Omental fat pad (tissue), 4 donors: Measurements from ENCODE around the gene TSPAN10. TPM values are rescaled to one million over a fixed set of nuclear protein-coding genes. Genes with fewer than 3 reads are reported as not detected.

ENCODE experiments used
- ATAC-seq: fragments of 150-250 bp; one replicate; pipeline ENCODE4 v1.9.1; 2016; ENCODE audit warnings: mild to moderate bottlenecking, moderate library complexity; ENCODE audit not compliant: low FRiP score
- DNase-seq: peaks from one replicate; pipeline ENCODE4 v3.0.0-alpha.2; 2019; ENCODE audit warnings: low spot score
- CTCF ChIP-seq, 3 donors: fragments of 450-650 bp; IDR thresholded peaks; one replicate each; pipeline ENCODE4 v1.5.1; 2016 to 2017; ENCODE audit warnings: antibody characterized with exemption in 3 of 3, mild to moderate bottlenecking in 3 of 3, moderate library complexity in 2 of 3
- total RNA-seq, 4 donors: library from RNA; depleted of rRNA; stranded (reverse); fragments of >200 nt; gene quantifications; one replicate each; pipeline ENCODE4 v1.1.0, GENCODE V29; 2016

TSPAN10 gene
- total RNA-seq, 4 donors from 2014 or later: 0.47 to 1.0 (median 0.48) TPM; not detected in 1

- no peak for TF ChIP-seq CTCF (IDR thresholded peaks at IDR 0.05)
- ATAC-seq (no peak), DNase-seq (no peak)
Observed at GRCh38 chr17:81601525-81602120, 35.4 kb upstream of the TSPAN10 start.

- ATAC-seq: no peak
Observed at GRCh38 chr17:81603846-81604610, 33.0 kb upstream of the TSPAN10 start.

GRCh38 chr17:81607431-81607830 lies 29.6 kb upstream of the TSPAN10 start:
- ATAC-seq (no peak), DNase-seq (no peak)
- no peak for TF ChIP-seq CTCF (IDR thresholded peaks at IDR 0.05)

More at GRCh38 chr17:81603846-81604610, 33.0 kb upstream of the TSPAN10 start:
- no peak for DNase-seq
- TF ChIP-seq CTCF (IDR thresholded peaks at IDR 0.05): no peak

GRCh38 chr17:81608082-81608481 lies 28.9 kb upstream of the TSPAN10 start:
- no peak for TF ChIP-seq CTCF (IDR thresholded peaks at IDR 0.05)
- DNase-seq (no peak), ATAC-seq (no peak)

GRCh38 chr17:81608605-81609004 lies 28.4 kb upstream of the TSPAN10 start:
- ATAC-seq (no peak), DNase-seq (no peak)
- TF ChIP-seq CTCF (IDR thresholded peaks at IDR 0.05): no peak

- DNase-seq (no peak), ATAC-seq (peak; percentile 10)
- TF ChIP-seq CTCF (IDR thresholded peaks at IDR 0.05): no peak
Observed at GRCh38 chr17:81609541-81610311, 27.3 kb upstream of the TSPAN10 start.
